Smooth muscle cell of the pulmonary artery (primary cell): Measurements from ENCODE around the gene GPS2. TPM values are rescaled to one million over a fixed set of nuclear protein-coding genes. Genes with fewer than 3 reads are reported as not detected.

Experiments used
- total RNA-seq: library from RNA; depleted of rRNA; stranded (reverse); fragments of >200 nt; gene quantifications from 2 replicates; pipeline ENCODE4 v1.2.3, GENCODE V29; 2014

GPS2 gene
- 20.3 and 20.4 TPM in 2 replicates for total RNA-seq

GRCh38 chr17:7314719-7315569 is at the start of gene GPS2:
Gene GPS2, minus strand, starts transcription at chr17:7315360. Its CDS starts 308 bp downstream, at chr17:7315052.

GRCh38 chr17:7355053-7355452 is 39.9 kb upstream of the GPS2 start, which contains the start of gene TMEM95:
Gene TMEM95, plus strand, starts transcription at chr17:7355156. Its CDS starts 49 bp downstream, at chr17:7355205.

GRCh38 chr17:7351665-7352502 is 36.7 kb upstream of the GPS2 start, which contains the start of gene KCTD11:
Gene KCTD11, plus strand, starts transcription at chr17:7352162.

GRCh38 chr17:7336240-7337175 is 21.3 kb upstream of the GPS2 start, which contains the start of gene ACAP1:
Gene ACAP1, plus strand, starts transcription at chr17:7336529. Its CDS starts 206 bp downstream, at chr17:7336735.

GRCh38 chr17:7328840-7329373 is 13.7 kb upstream of the GPS2 start, which contains the start of gene NEURL4:
Gene NEURL4, minus strand, starts transcription at chr17:7329335. Its CDS starts 23 bp downstream, at chr17:7329312.

GRCh38 chr17:7306911-7307685 is 8.1 kb downstream of the GPS2 start, which contains the start of gene EIF5A:
Gene EIF5A, plus strand, starts transcription at chr17:7307628. Its CDS starts 2,008 bp downstream, at chr17:7309636.

GRCh38 chr17:7294614-7295153 is 20.5 kb downstream of the GPS2 start, which contains the start of gene YBX2:
Gene YBX2, minus strand, starts transcription at chr17:7294639. Its CDS starts 139 bp downstream, at chr17:7294500.

GRCh38 chr17:7281074-7281952 is 33.8 kb downstream of the GPS2 start, which contains the start of gene SLC2A4:
Gene SLC2A4, plus strand, starts transcription at chr17:7281718. Its CDS starts 217 bp downstream, at chr17:7281935.

Other genes with a start within 250 kb of the GPS2 start
- gene CLEC10A, start 235.1 kb downstream of the GPS2 start, total RNA-seq = not detected in 2 replicates
- not detected in 2 replicates for gene ASGR2, start 200.5 kb downstream of the GPS2 start, total RNA-seq
- gene ASGR1, start 136.0 kb downstream of the GPS2 start, total RNA-seq = 0.26 and 0.43 TPM in 2 replicates
- gene DLG4, start 95.5 kb downstream of the GPS2 start, total RNA-seq = 38.6 and 51.8 TPM in 2 replicates
- gene ACADVL, start 95.4 kb downstream of the GPS2 start, total RNA-seq = 253 and 331 TPM in 2 replicates
- 57.9 and 79.4 TPM in 2 replicates for gene DVL2, start 80.8 kb downstream of the GPS2 start, total RNA-seq
- gene PHF23, start 75.9 kb downstream of the GPS2 start, total RNA-seq = 36.2 and 41.9 TPM in 2 replicates
- gene GABARAP, start 72.9 kb downstream of the GPS2 start, total RNA-seq = 152 and 153 TPM in 2 replicates
- gene CTDNEP1, start 63.6 kb downstream of the GPS2 start, total RNA-seq = 71.7 and 85.0 TPM in 2 replicates
- 23.6 and 23.8 TPM in 2 replicates for gene ELP5, start 63.1 kb downstream of the GPS2 start, total RNA-seq
- 0.33 and 0.65 TPM in 2 replicates for gene CLDN7, start 52.9 kb downstream of the GPS2 start, total RNA-seq
- 0.10 and 0.13 TPM in 2 replicates for gene SLC2A4, start 33.6 kb downstream of the GPS2 start, total RNA-seq
- 0.07 TPM in 1 of 2 replicates, not detected in the other for gene YBX2, start 20.7 kb downstream of the GPS2 start, total RNA-seq
- 351 and 391 TPM in 2 replicates for gene EIF5A, start 7.7 kb downstream of the GPS2 start, total RNA-seq
- gene NEURL4, start 14.0 kb upstream of the GPS2 start, total RNA-seq = 21.6 and 31.2 TPM in 2 replicates
- gene ACAP1, start 21.2 kb upstream of the GPS2 start, total RNA-seq = 0.33 and 0.99 TPM in 2 replicates
- gene KCTD11, start 36.8 kb upstream of the GPS2 start, total RNA-seq = 13.4 and 14.2 TPM in 2 replicates
- not detected in 2 replicates for gene TMEM95, start 39.8 kb upstream of the GPS2 start, total RNA-seq
- 0.20 and 0.26 TPM in 2 replicates for gene TNK1, start 65.7 kb upstream of the GPS2 start, total RNA-seq
- 52.9 and 58.3 TPM in 2 replicates for gene PLSCR3, start 79.2 kb upstream of the GPS2 start, total RNA-seq
- gene TMEM256, start 88.7 kb upstream of the GPS2 start, total RNA-seq = 57.9 and 74.2 TPM in 2 replicates
- 23.7 and 28.4 TPM in 2 replicates for gene NLGN2, start 92.5 kb upstream of the GPS2 start, total RNA-seq
- gene SPEM1, start 105.0 kb upstream of the GPS2 start, total RNA-seq = not detected in 2 replicates
- gene SPEM2, start 110.3 kb upstream of the GPS2 start, total RNA-seq = not detected in 2 replicates
- gene SPEM3, start 113.5 kb upstream of the GPS2 start, total RNA-seq = not detected in 2 replicates
- gene TMEM102, start 120.1 kb upstream of the GPS2 start, total RNA-seq = 2.5 and 3.2 TPM in 2 replicates
- 12.9 and 16.7 TPM in 2 replicates for gene FGF11, start 124.2 kb upstream of the GPS2 start, total RNA-seq
- gene CHRNB1, start 129.7 kb upstream of the GPS2 start, total RNA-seq = 5.2 and 6.7 TPM in 2 replicates
- gene ZBTB4, start 164.3 kb upstream of the GPS2 start, total RNA-seq = 39.2 and 45.6 TPM in 2 replicates
- gene SLC35G6, start 166.1 kb upstream of the GPS2 start, total RNA-seq = not detected in 2 replicates
- gene POLR2A, start 169.0 kb upstream of the GPS2 start, total RNA-seq = 117 and 118 TPM in 2 replicates
- 21.6 and 23.8 TPM in 2 replicates for gene TNFSF12, start 233.7 kb upstream of the GPS2 start, total RNA-seq
- gene TNFSF13, start 243.4 kb upstream of the GPS2 start, total RNA-seq = 1.4 and 2.4 TPM in 2 replicates
- gene SENP3, start 246.6 kb upstream of the GPS2 start, total RNA-seq = 65.9 and 75.8 TPM in 2 replicates